Measurements from ENCODE around the gene HEATR3. TPM values are rescaled to one million over a fixed set of nuclear protein-coding genes. Genes with fewer than 3 reads are reported as not detected.

The HEATR3 gene
- total and polyA plus RNA-seq, 12 donors: 5.3 to 35.3 (median 20.1) TPM

DNA sequence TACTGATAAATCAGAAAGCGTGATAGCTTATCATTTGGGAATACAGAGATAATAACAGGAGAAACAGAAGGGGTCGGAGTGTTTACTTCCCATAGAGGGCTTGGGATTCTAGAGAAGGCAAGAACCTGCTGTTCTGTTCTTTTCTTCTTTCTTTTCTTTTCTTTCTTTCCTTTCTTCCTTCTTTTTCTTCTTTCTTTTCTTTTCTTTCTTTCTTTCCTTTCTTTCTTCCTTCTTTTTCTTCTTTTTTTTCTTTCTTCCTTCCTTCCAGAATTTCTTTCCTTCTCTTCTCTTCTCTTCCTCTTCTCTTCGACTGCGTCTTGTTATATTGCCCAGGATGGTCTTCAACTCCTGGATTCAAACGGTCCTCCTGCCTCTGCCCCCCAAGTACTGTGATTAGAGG is 22.4 kb upstream of the HEATR3 start:
- no peaks in the 10 kb centered on the region for H3K9me3 ChIP-seq (replicated peaks in 1 of 3)
- 78 to 84% (median 79%) methylated on average over 5 of the region's 5 CpGs for WGBS, 4 donors
- H3K27me3 ChIP-seq: no peaks in the 10 kb centered on the region
- H3K27ac ChIP-seq: no peak overlapping the region
- intact Hi-C loops (cut with DNase I): no loop called here
- DNase-seq: no peak
- H3K4me1 ChIP-seq (replicated peaks in 1 of 2): peaks cover 8 to 12% of the 10 kb centered on the region in 2 donors
- no peak overlapping the region for H3K4me3 ChIP-seq
- TF ChIP-seq, protein P1, sequence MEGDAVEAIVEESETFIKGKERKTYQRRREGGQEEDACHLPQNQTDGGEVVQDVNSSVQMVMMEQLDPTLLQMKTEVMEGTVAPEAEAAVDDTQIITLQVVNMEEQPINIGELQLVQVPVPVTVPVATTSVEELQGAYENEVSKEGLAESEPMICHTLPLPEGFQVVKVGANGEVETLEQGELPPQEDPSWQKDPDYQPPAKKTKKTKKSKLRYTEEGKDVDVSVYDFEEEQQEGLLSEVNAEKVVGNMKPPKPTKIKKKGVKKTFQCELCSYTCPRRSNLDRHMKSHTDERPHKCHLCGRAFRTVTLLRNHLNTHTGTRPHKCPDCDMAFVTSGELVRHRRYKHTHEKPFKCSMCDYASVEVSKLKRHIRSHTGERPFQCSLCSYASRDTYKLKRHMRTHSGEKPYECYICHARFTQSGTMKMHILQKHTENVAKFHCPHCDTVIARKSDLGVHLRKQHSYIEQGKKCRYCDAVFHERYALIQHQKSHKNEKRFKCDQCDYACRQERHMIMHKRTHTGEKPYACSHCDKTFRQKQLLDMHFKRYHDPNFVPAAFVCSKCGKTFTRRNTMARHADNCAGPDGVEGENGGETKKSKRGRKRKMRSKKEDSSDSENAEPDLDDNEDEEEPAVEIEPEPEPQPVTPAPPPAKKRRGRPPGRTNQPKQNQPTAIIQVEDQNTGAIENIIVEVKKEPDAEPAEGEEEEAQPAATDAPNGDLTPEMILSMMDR (IDR thresholded peaks at IDR 0.05): no peak
- TF ChIP-seq POLR2A (IDR thresholded peaks at IDR 0.05): no peak
- no peaks in the 10 kb centered on the region for H3K36me3 ChIP-seq (replicated peaks in 1 of 2)

- Histone ChIP-seq H3K4me1 (replicated peaks in 1 of 2) (no peaks in the 10 kb centered on the region), H3K4me3 (no peak overlapping the region), H3K36me3 (replicated peaks in 1 of 2) (no peaks in the 10 kb centered on the region), H3K27ac (no peak overlapping the region), H3K27me3 (no peaks in the 10 kb centered on the region), H3K9me3 (replicated peaks in 1 of 3) (no peaks in the 10 kb centered on the region)
- intact Hi-C loops (cut with DNase I): no loop called here
- no peak for TF ChIP-seq POLR2A (IDR thresholded peaks at IDR 0.05)
- TF ChIP-seq, protein P1 (IDR thresholded peaks at IDR 0.05): no peak
- 50 to 69% (median 55%) methylated on average over 4 of the region's 4 CpGs for WGBS, 4 donors
- no peak for DNase-seq
Measured at GRCh38 chr16:50045412-50045811, 20.4 kb upstream of the HEATR3 start.

DNA sequence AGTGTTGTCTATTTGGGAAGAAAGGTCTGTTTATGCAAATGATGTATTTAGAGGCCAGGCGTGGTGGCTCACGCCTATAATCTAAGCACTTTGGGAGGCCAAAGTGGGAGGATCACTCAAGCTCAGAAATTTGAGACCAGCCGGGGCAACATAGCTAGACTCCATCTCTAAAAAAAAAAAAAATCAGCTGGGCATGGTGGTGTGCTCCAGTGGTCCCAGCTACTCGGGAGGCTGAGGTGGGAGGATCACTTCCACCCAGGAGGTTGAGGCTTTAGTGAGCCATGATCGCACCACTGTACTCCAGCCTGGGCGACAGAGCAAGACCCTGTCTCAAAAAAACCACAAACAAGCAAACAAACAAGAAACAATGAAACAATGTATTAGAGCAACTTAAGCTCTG is 18.9 kb upstream of the HEATR3 start:
- intact Hi-C loops (cut with DNase I): no loop called here
- Histone ChIP-seq H3K27ac (no peak overlapping the region), H3K36me3 (replicated peaks in 1 of 2) (no peaks in the 10 kb centered on the region), H3K9me3 (replicated peaks in 1 of 3) (no peaks in the 10 kb centered on the region), H3K4me1 (replicated peaks in 1 of 2) (no peaks in the 10 kb centered on the region), H3K4me3 (no peak overlapping the region), H3K27me3 (no peaks in the 10 kb centered on the region)
- TF ChIP-seq, protein P1 (IDR thresholded peaks at IDR 0.05): no peak
- TF ChIP-seq POLR2A (IDR thresholded peaks at IDR 0.05): no peak
- DNase-seq: no peak
- WGBS, 4 donors: 77 to 89% (median 83%) methylated on average over 6 of the region's 6 CpGs

DNA sequence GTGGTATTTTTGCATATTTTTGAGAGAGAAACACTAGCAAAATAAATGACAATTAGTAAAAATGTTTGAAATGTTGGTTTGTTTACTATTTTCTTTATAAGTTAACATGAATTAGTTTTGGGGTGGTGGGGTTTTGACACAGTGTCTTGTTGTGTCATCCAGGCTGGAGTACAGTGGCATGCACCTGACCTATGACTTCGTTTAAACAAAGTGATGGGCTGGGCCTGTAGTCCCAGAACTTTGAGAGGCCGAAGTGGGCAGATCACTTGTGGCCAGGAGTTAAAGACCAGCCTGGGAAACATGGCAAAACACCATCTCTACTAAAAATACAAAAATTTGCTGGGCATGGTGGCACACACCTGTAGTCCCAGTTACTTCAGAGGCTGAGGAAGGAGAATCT is 17.9 kb upstream of the HEATR3 start:
- intact Hi-C loops (cut with DNase I): no loop called here
- 75 to 90% (median 84%) methylated on average over 2 of the region's 2 CpGs for WGBS, 4 donors

More for the DNA sequence above, 17.9 kb upstream of the HEATR3 start:
- Histone ChIP-seq H3K27me3 (no peaks in the 10 kb centered on the region), H3K36me3 (replicated peaks in 1 of 2) (no peaks in the 10 kb centered on the region), H3K4me1 (replicated peaks in 1 of 2) (no peaks in the 10 kb centered on the region), H3K4me3 (no peak overlapping the region), H3K9me3 (replicated peaks in 1 of 3) (no peaks in the 10 kb centered on the region), H3K27ac (no peak overlapping the region)
- TF ChIP-seq, protein P1 (IDR thresholded peaks at IDR 0.05): no peak
- TF ChIP-seq POLR2A (IDR thresholded peaks at IDR 0.05): no peak
- DNase-seq: no peak

All from adrenal gland (tissue), 12 donors.